H1 (cell line): ENCODE data around the gene NUDT12. TPM values are rescaled to one million over a fixed set of nuclear protein-coding genes. Genes with fewer than 3 reads are reported as not detected.

Experiments
- CEBPB ChIP-seq: IDR thresholded peaks from 2 replicates; pipeline ENCODE4 v1.6.1; 2012; ENCODE audit warnings: low read depth, low read length
- PHF8 ChIP-seq: fragments of 200-600 bp; sonication (generic); conservative IDR thresholded peaks from 2 replicates; pipeline ENCODE4 v1.7.1; 2012; ENCODE audit warnings: low read depth, mild to moderate bottlenecking, inconsistent platforms, low read length, moderate library complexity
- POU5F1 ChIP-seq: IDR thresholded peaks from 2 replicates; pipeline ENCODE4 v1.6.1; 2011; ENCODE audit warnings: low read depth, mild to moderate bottlenecking, low read length, moderate library complexity
- SRF ChIP-seq: IDR thresholded peaks from 2 replicates; pipeline ENCODE4 v1.6.1; 2011; ENCODE audit warnings: mild to moderate bottlenecking, low read depth, low read length, moderate library complexity
- YY1 ChIP-seq: IDR thresholded peaks from 2 replicates; pipeline ENCODE4 v1.6.1; 2011; ENCODE audit warnings: low read depth, mild to moderate bottlenecking, low read length
- polyA plus RNA-seq, 7 experiments: library from polyadenylated mRNA; depleted of rRNA in 3 of 7; stranded (reverse) in 5 of 7; unstranded in 2 of 7; fragments of >200 nt in 5 of 7; fragments of 200-250 nt in 2 of 7; gene quantifications; 1 replicate in 5 of 7; 2 replicates in 1 of 7; 4 replicates in 1 of 7; pipeline versions ENCODE4 v1.2.1 to v1.2.3, GENCODE V29; 2011 to 2013; ENCODE audit warnings: missing spikeins in 2 of 7, mixed read lengths in 2 of 7
- total RNA-seq: library from RNA; stranded (reverse); fragmentation: NEBNext Ultra II Directional; extraction: Animal tissue kit (Norgen Biotek cat#: 25700); gene quantifications from 2 replicates; pipeline ENCODE4 v1.2.1, GENCODE V29; 2021

The NUDT12 gene
- total and polyA plus RNA-seq, 2 of the 8 experiments (the other 6 are each of a cell fraction or from before 2014, with no cell fraction given) = 3.6 to 12.5 TPM

- TF ChIP-seq SRF (no peak), PHF8 (no peak), CEBPB (no peak), YY1 (no peak), POU5F1 (no peak)
Observed at GRCh38 chr5:103532086-103532734, 30.4 kb downstream of the NUDT12 start (continued).
